Common myeloid progenitor, CD34-positive (primary cell): ENCODE data around the gene KRT32.

Source experiments
- CTCF ChIA-PET: fragments of 350-600 bp; sonication (Branson Sonifier 250); formaldehyde crosslinking; loops from one replicate; lab custom pipeline; 2021; ENCODE audit warnings: antibody characterized with exemption; lab: Charles Lee
- POLR2A ChIA-PET: fragments of 350-600 bp; sonication (Branson Sonifier 250); formaldehyde crosslinking; loops from one replicate; lab custom pipeline; 2021; ENCODE audit warnings: antibody characterized with exemption; lab: Charles Lee
- DNase-seq, 3 donors: peaks; one replicate each; pipeline versions ENCODE4 v3.0.0 to v3.0.0-alpha.2; 2013
- H3K27ac ChIP-seq, 2 experiments: 1 replicate in 1 of 2; 2 replicates in 1 of 2; pipeline ENCODE4 v1.7.0; 2013; ENCODE audit warnings: inconsistent platforms in 2 of 2, low read length in 2 of 2, mild to moderate bottlenecking in 2 of 2, low read depth in 1 of 2, moderate library complexity in 1 of 2; ENCODE audit not compliant: severe bottlenecking in 2 of 2, insufficient read depth in 1 of 2, poor library complexity in 1 of 2
- H3K27me3 ChIP-seq, 5 experiments: replicated peaks in 2 of 5; 1 replicate in 3 of 5; 2 replicates in 2 of 5; pipeline versions ENCODE4 v1.6.1 to v1.7.0; 2013; ENCODE audit warnings: low read length in 4 of 5, mild to moderate bottlenecking in 2 of 5, moderate library complexity in 2 of 5, inconsistent platforms in 1 of 5; ENCODE audit not compliant: insufficient read depth in 5 of 5, control insufficient read depth in 4 of 5
- H3K36me3 ChIP-seq, 4 experiments: 1 replicate in 2 of 4; 2 replicates in 2 of 4; pipeline versions ENCODE4 v1.6.1 to v1.7.0; 2013; ENCODE audit warnings: low read length in 3 of 4, control low read depth in 1 of 4, mild to moderate bottlenecking in 1 of 4; ENCODE audit not compliant: control insufficient read depth in 4 of 4, insufficient read depth in 4 of 4
- H3K4me1 ChIP-seq, 4 experiments: 1 replicate in 3 of 4; 2 replicates in 1 of 4; pipeline versions ENCODE4 v1.6.1 to v1.7.1; 2013; ENCODE audit warnings: low read length in 3 of 4, mild to moderate bottlenecking in 3 of 4, control low read depth in 1 of 4, inconsistent platforms in 1 of 4, moderate library complexity in 1 of 4; ENCODE audit not compliant: control insufficient read depth in 4 of 4, insufficient read depth in 4 of 4; ENCODE audit errors: control extremely low read depth in 1 of 4
- H3K4me3 ChIP-seq, 7 experiments: 1 replicate in 4 of 7; 2 replicates in 3 of 7; pipeline versions ENCODE4 v1.5.1 to v1.7.0; 2013; ENCODE audit warnings: mild to moderate bottlenecking in 7 of 7, low read length in 6 of 7, moderate library complexity in 6 of 7, inconsistent platforms in 2 of 7, low read depth in 2 of 7, control low read depth in 1 of 7; ENCODE audit not compliant: insufficient read depth in 4 of 7, control insufficient read depth in 1 of 7; ENCODE audit errors: extremely low read depth in 1 of 7
- H3K9me3 ChIP-seq, 5 experiments: 1 replicate in 4 of 5; 2 replicates in 1 of 5; pipeline versions ENCODE4 v1.6.1 to v1.7.1; 2013; ENCODE audit warnings: low read length in 4 of 5, mild to moderate bottlenecking in 2 of 5, inconsistent platforms in 1 of 5, low read depth in 1 of 5, moderate library complexity in 1 of 5; ENCODE audit not compliant: control insufficient read depth in 4 of 5, insufficient read depth in 2 of 5; ENCODE audit errors: control extremely low read depth in 1 of 5
- WGBS: methylation state at CpG from one replicate; pipeline ENCODE4 v1.1.5; 2013; ENCODE audit not compliant: insufficient coverage; 5-methylcytosine and 5-hydroxymethylcytosine counted together

Gene KRT32

GRCh38 chr17:41484920-41485904 lies 18.0 kb upstream of the KRT32 start:
- Histone ChIP-seq H3K36me3 (no peaks in the 10 kb centered on the region), H3K27ac (no peak overlapping the region), H3K27me3 (peaks cover 0 to 4% (median 0%) of the 10 kb centered on the region in 5 experiments), H3K9me3 (no peaks in the 10 kb centered on the region), H3K4me3 (no peak overlapping the region), H3K4me1 (peaks cover 0 to 2% (median 0%) of the 10 kb centered on the region in 4 experiments)
- 96% methylated on average over 5 of the region's 8 CpGs for WGBS
- ChIA-PET CTCF (interaction anchor here (0.9 kb wide), 1 partner anchor 9 kb away, joined by 4 read pairs; no protein-coding TSS in a partner anchor), POLR2A (no interaction called here)
- DNase-seq: no peak

- H3K36me3 ChIP-seq: no peaks in the 10 kb centered on the region
- ChIA-PET POLR2A (no interaction called here), CTCF (interaction anchor here (0.5 to 1.2 kb wide), 2 partner anchors 11 to 12 kb away, joined by 3 read pairs; no protein-coding TSS in a partner anchor)
- DNase-seq: no peak
- H3K4me3 ChIP-seq: no peak overlapping the region
- no peak overlapping the region for H3K27ac ChIP-seq
- no peaks in the 10 kb centered on the region for H3K4me1 ChIP-seq
- no peaks in the 10 kb centered on the region for H3K9me3 ChIP-seq
- H3K27me3 ChIP-seq: peaks cover 0 to 2% (median 0%) of the 10 kb centered on the region in 5 experiments
- WGBS: 76% methylated on average over 5 of the region's 7 CpGs
Observed at GRCh38 chr17:41483991-41484826, 17.0 kb upstream of the KRT32 start.

GRCh38 chr17:41483531-41483930 lies 16.3 kb upstream of the KRT32 start:
- 100% methylated on average over 3 of the region's 9 CpGs for WGBS
- no peak for DNase-seq
- ChIA-PET POLR2A (no interaction called here), CTCF (interaction anchor here (1.2 kb wide), 1 partner anchor 11 kb away, joined by 3 read pairs; no protein-coding TSS in a partner anchor)
- H3K27me3 ChIP-seq: peaks cover 0 to 2% (median 0%) of the 10 kb centered on the region in 5 experiments
- no peaks in the 10 kb centered on the region for H3K9me3 ChIP-seq
- no peaks in the 10 kb centered on the region for H3K4me1 ChIP-seq
- no peak overlapping the region for H3K27ac ChIP-seq
- no peak overlapping the region for H3K4me3 ChIP-seq
- H3K36me3 ChIP-seq: no peaks in the 10 kb centered on the region

GRCh38 chr17:41481036-41481435 lies 13.8 kb upstream of the KRT32 start, which contains the start of gene KRT35:
Gene KRT35 (minus strand): TSS chr17:41481151. CDS start chr17:41481097, 54 bp downstream.
- CTCF ChIA-PET: interaction anchor here (1.2 kb wide), 1 partner anchor 14 kb away, joined by 3 read pairs; no protein-coding TSS in a partner anchor
- Histone ChIP-seq H3K27ac (no peak within 1 kb of the TSS), H3K9me3 (no peaks in the 10 kb centered on the region), H3K27me3 (peaks cover 0 to 2% (median 0%) of the 10 kb centered on the region in 5 experiments), H3K4me1 (no peaks in the 10 kb centered on the region), H3K36me3 (no peaks in the 10 kb centered on the region), H3K4me3 (peak within 1 kb of the TSS in 1 of 7 experiments; percentile 5)
- WGBS: 100% methylated on average over 2 of the region's 2 CpGs
- POLR2A ChIA-PET: no interaction called here
- DNase-seq: no peak

GRCh38 chr17:41480581-41480980 lies 13.4 kb upstream of the KRT32 start:
- no peak for DNase-seq
- CTCF ChIA-PET: interaction anchor here (1.2 kb wide), 1 partner anchor 15 kb away, joined by 3 read pairs; no protein-coding TSS in a partner anchor
- whole genome bisulfite sequencing: 98% methylated on average over 7 of the region's 10 CpGs
- no peaks in the 10 kb centered on the region for H3K36me3 ChIP-seq
- H3K4me1 ChIP-seq: no peaks in the 10 kb centered on the region
- no peak overlapping the region for H3K27ac ChIP-seq
- no peak overlapping the region for H3K4me3 ChIP-seq
- H3K9me3 ChIP-seq: no peaks in the 10 kb centered on the region
- H3K27me3 ChIP-seq: peaks cover 0 to 2% (median 0%) of the 10 kb centered on the region in 5 experiments
- POLR2A ChIA-PET: no interaction called here

- H3K4me1 ChIP-seq: no peaks in the 10 kb centered on the region
- peak in 2 of 3 donors; percentile 9 to 12 for DNase-seq
- POLR2A ChIA-PET: no interaction called here
- no peaks in the 10 kb centered on the region for H3K36me3 ChIP-seq
- no peaks in the 10 kb centered on the region for H3K9me3 ChIP-seq
- WGBS: 63% methylated on average over 2 of the region's 2 CpGs
- CTCF ChIA-PET: interaction anchor here (0.8 to 1.2 kb wide), 2 partner anchors 15 to 69 kb away, joined by 3 read pairs; no protein-coding TSS in a partner anchor
- no peak overlapping the region for H3K4me3 ChIP-seq
- peaks cover 0 to 2% (median 0%) of the 10 kb centered on the region in 5 experiments for H3K27me3 ChIP-seq
- H3K27ac ChIP-seq: no peak overlapping the region
Observed at GRCh38 chr17:41480136-41480535, 12.9 kb upstream of the KRT32 start.
